Fibroblast of lung (primary cell): Measurements from ENCODE around the gene PIK3C3. TPM values are rescaled to one million over a fixed set of nuclear protein-coding genes. Genes with fewer than 3 reads are reported as not detected.

Experiments used
- DNase-seq, 2 donors: peaks; one replicate each; pipeline versions ENCODE4 v3.0.0 to v3.0.0-alpha.2; 2010; ENCODE audit warnings: low read depth in 2 of 2
- H2AFZ ChIP-seq: 2 replicates; pipeline ENCODE4 v1.5.1; 2012; ENCODE audit warnings: low read length, control low read depth, inconsistent platforms
- H3K27ac ChIP-seq: 2 replicates; pipeline ENCODE4 v1.5.1; 2011; ENCODE audit warnings: low read length, control low read depth; ENCODE audit not compliant: insufficient read depth
- H3K27me3 ChIP-seq: 2 replicates; pipeline ENCODE4 v1.5.1; 2011; ENCODE audit warnings: mild to moderate bottlenecking, low read length; ENCODE audit not compliant: control insufficient read depth, insufficient read depth
- H3K36me3 ChIP-seq: 2 replicates; pipeline ENCODE4 v1.5.1; 2011; ENCODE audit warnings: low read length; ENCODE audit not compliant: control insufficient read depth, insufficient read depth
- H3K4me1 ChIP-seq: 2 replicates; pipeline ENCODE4 v1.5.1; 2011; ENCODE audit warnings: low read length; ENCODE audit not compliant: control insufficient read depth, insufficient read depth; ENCODE audit errors: extremely low read depth
- H3K4me2 ChIP-seq: 2 replicates; pipeline ENCODE4 v1.5.1; 2011; ENCODE audit warnings: low read length, control low read depth; ENCODE audit not compliant: insufficient read depth; ENCODE audit errors: extremely low read depth
- H3K4me3 ChIP-seq, 4 experiments: fragments of 200-600 bp in 1 of 4; sonication (generic) in 1 of 4; replicated peaks in 1 of 4; 2 replicates each; pipeline ENCODE4 v1.5.1; 2011 to 2016; ENCODE audit warnings: low read length in 4 of 4, low read depth in 3 of 4, mild to moderate bottlenecking in 3 of 4, control low read depth in 2 of 4, inconsistent platforms in 1 of 4, mixed read lengths in 1 of 4; ENCODE audit not compliant: insufficient read depth in 1 of 4; ENCODE audit errors: control extremely low read depth in 1 of 4
- H3K79me2 ChIP-seq: 2 replicates; pipeline ENCODE4 v1.5.1; 2012; ENCODE audit warnings: mild to moderate bottlenecking, low read length, inconsistent platforms; ENCODE audit not compliant: control insufficient read depth, insufficient read depth
- H3K9ac ChIP-seq: 2 replicates; pipeline ENCODE4 v1.5.1; 2011; ENCODE audit warnings: mild to moderate bottlenecking, low read length, control low read depth; ENCODE audit not compliant: insufficient read depth
- H3K9me3 ChIP-seq: 2 replicates; pipeline ENCODE4 v1.5.1; 2012; ENCODE audit warnings: low read depth, low read length; ENCODE audit not compliant: control insufficient read depth, insufficient read depth
- H4K20me1 ChIP-seq: 2 replicates; pipeline ENCODE4 v1.5.1; 2011; ENCODE audit warnings: low read length; ENCODE audit not compliant: control insufficient read depth, insufficient read depth; ENCODE audit errors: extremely low read depth
- EZH2 ChIP-seq: IDR thresholded peaks from 2 replicates; pipeline ENCODE4 v1.5.1; 2012; ENCODE audit warnings: low read length, control low read depth, mild to moderate bottlenecking; ENCODE audit errors: missing control alignments
- polyA plus RNA-seq, 2 donors: library from polyadenylated mRNA; depleted of rRNA in 1 of 2; stranded (reverse) in 1 of 2; unstranded in 1 of 2; fragments of >200 nt; gene quantifications; 2 replicates each; pipeline ENCODE4 v1.2.1, GENCODE V29; 2011 to 2012; ENCODE audit warnings: missing spikeins in 1 of 2
- total RNA-seq: library from RNA; depleted of rRNA; stranded (reverse); fragments of >200 nt; gene quantifications from 2 replicates; pipeline ENCODE4 v1.2.1, GENCODE V29; 2014
- TF ChIP-seq, protein P1 (sequence below), 2 donors: IDR thresholded peaks in 1 of 2; conservative IDR thresholded peaks in 1 of 2; 1 replicate in 1 of 2; 2 replicates in 1 of 2; pipeline ENCODE4 v1.5.1; 2011 to 2012; ENCODE audit warnings: low read length in 2 of 2, control low read depth in 1 of 2, inconsistent platforms in 1 of 2, low read depth in 1 of 2, mild to moderate bottlenecking in 1 of 2

The PIK3C3 gene
- total and polyA plus RNA-seq, 2 donors (not counting 1 experiment from before 2014, with no cell fraction given): 28.9 to 58.6 TPM

DNA sequence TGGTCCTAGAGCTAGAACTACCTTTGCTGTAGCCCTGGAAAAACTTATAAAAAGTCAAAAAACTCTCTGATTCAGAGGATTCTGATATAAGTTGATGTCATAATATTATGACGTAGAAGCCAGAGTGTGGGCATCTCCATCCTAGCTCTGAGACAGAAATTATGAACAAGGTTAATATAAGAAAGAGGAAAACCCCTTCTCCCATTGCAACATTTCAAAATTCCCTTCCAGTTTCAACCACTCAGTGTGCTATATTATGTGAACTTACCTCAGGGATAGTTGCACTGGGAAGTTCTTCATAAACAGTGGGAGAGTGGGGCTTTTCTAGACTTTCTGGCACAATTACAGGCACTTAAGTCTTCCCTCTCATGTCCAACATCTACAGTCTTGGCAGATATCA, 171.6 kb downstream of the PIK3C3 start:
- Histone ChIP-seq H3K79me2 (no peaks in the 10 kb centered on the region), H2AFZ (no peak overlapping the region), H3K9me3 (no peaks in the 10 kb centered on the region), H4K20me1 (no peaks in the 10 kb centered on the region), H3K36me3 (no peaks in the 10 kb centered on the region), H3K4me1 (no peaks in the 10 kb centered on the region), H3K27ac (no peak overlapping the region), H3K27me3 (no peaks in the 10 kb centered on the region), H3K4me3 (no peak overlapping the region), H3K4me2 (no peak overlapping the region), H3K9ac (no peak overlapping the region)
- TF ChIP-seq, protein P1, sequence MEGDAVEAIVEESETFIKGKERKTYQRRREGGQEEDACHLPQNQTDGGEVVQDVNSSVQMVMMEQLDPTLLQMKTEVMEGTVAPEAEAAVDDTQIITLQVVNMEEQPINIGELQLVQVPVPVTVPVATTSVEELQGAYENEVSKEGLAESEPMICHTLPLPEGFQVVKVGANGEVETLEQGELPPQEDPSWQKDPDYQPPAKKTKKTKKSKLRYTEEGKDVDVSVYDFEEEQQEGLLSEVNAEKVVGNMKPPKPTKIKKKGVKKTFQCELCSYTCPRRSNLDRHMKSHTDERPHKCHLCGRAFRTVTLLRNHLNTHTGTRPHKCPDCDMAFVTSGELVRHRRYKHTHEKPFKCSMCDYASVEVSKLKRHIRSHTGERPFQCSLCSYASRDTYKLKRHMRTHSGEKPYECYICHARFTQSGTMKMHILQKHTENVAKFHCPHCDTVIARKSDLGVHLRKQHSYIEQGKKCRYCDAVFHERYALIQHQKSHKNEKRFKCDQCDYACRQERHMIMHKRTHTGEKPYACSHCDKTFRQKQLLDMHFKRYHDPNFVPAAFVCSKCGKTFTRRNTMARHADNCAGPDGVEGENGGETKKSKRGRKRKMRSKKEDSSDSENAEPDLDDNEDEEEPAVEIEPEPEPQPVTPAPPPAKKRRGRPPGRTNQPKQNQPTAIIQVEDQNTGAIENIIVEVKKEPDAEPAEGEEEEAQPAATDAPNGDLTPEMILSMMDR (conservative IDR thresholded peaks at IDR 0.05 in 1 of 2, IDR thresholded peaks at IDR 0.05 in 1 of 2; ENCODE audit: low read depth in 1 of 2, low read length in 2 of 2): no peak
- TF ChIP-seq EZH2: no peak
- no peak for DNase-seq

DNA sequence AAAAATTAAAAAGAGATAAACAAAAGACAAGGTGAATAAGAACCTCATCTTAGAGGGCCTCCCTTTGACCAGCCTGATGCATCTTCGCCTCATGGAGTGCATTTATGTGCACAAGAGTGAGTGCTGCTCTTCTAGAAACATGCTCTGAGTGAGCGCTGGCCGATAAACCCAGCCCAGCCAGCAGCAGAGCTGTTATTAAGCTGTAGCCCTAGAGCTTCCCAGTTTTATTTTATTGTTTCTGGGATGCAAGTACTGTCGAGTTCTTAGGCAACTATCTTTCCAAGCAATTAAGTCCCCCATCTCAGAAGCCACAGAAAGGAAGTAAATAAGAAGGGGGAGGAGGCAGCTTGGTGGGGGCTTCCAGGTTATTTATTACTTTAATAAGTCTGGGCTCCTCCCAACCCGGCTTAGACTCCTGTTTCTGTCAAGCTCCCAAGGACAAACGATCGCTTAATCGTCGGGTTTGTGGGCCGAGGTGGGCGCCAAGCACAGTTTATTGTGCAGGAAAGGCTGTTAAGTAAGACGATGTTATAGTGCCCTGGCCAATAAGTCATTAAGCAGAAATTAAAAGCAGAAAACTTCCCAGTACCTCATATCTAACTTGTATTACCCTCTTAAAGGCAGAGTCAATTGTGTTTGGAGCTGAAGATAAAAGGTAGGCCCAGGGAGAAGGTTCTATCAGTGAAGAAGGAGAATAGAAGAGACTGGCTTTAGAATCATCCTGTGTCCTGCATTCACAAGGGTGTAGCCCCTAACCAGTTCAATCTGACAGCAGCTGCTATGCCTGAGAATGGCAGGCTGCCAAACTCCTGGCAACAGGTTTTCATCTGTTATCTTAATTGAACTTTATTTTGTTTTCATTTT, 176.3 kb downstream of the PIK3C3 start:
- no peaks in the 10 kb centered on the region for H3K27me3 ChIP-seq
- no peaks in the 10 kb centered on the region for H3K36me3 ChIP-seq
- H4K20me1 ChIP-seq: no peaks in the 10 kb centered on the region
- no peak for TF ChIP-seq EZH2
- TF ChIP-seq, protein P1 (conservative IDR thresholded peaks at IDR 0.05 in 1 of 2, IDR thresholded peaks at IDR 0.05 in 1 of 2; ENCODE audit: low read depth in 1 of 2, low read length in 2 of 2): no peak
- DNase-seq: no peak
- H3K4me3 ChIP-seq: no peak overlapping the region
- H3K4me1 ChIP-seq: no peaks in the 10 kb centered on the region
- H3K9me3 ChIP-seq: no peaks in the 10 kb centered on the region
- H3K27ac ChIP-seq: no peak overlapping the region
- no peak overlapping the region for H3K9ac ChIP-seq
- H2AFZ ChIP-seq: no peak overlapping the region
- no peak overlapping the region for H3K4me2 ChIP-seq
- H3K79me2 ChIP-seq: no peaks in the 10 kb centered on the region

DNA sequence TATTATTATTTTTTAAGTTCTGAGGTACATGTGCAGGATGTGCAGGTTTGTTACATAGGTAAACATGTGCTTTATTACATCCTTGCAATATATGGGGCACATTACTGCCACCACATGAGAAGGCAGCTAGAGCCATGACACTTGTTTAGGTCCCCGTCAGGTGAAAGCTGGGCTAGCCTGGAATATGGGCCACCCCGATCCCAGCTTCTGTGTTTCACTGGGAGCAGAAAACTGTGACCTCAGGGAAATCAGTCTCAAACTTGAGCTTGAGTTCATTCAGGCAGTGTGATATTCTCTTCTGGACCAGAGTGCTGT, 176.9 kb downstream of the PIK3C3 start:
- Histone ChIP-seq H3K79me2 (no peaks in the 10 kb centered on the region), H3K36me3 (no peaks in the 10 kb centered on the region), H3K4me1 (no peaks in the 10 kb centered on the region), H4K20me1 (no peaks in the 10 kb centered on the region), H3K4me3 (no peak overlapping the region), H3K27ac (no peak overlapping the region), H2AFZ (no peak overlapping the region), H3K27me3 (no peaks in the 10 kb centered on the region), H3K4me2 (no peak overlapping the region), H3K9ac (no peak overlapping the region), H3K9me3 (no peaks in the 10 kb centered on the region)
- no peak for DNase-seq
- no peak for TF ChIP-seq EZH2
- TF ChIP-seq, protein P1 (conservative IDR thresholded peaks at IDR 0.05 in 1 of 2, IDR thresholded peaks at IDR 0.05 in 1 of 2; ENCODE audit: low read depth in 1 of 2, low read length in 2 of 2): no peak
